ENCODE data around the gene CLNK.

The CLNK gene

DNA sequence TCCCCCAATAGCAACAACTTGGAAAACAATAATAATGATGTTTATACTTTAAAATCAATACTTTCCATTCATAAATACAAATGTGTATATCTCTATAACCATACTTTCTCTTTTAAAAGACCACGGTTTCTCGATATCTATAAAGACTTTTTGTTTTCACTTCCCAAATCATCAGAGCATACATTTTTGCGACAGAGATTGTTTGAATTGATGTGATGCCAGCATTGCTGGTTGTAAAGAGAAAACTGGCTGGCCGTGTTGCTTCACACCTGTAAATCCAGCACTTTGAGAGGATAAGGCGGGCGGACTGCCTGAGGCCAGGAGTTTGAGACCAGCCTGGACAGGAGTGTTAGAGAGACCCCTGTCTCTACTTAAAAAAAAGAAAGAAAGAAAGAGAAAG is 149.7 kb downstream of the CLNK start:
- H3K27me3 ChIP-seq (ENCODE audit: control insufficient read depth in 5 of 5, insufficient read depth in 4 of 5, low read length in 5 of 5), result no peaks in the 10 kb centered on the region
- no peaks in the 10 kb centered on the region for H3K36me3 ChIP-seq (ENCODE audit: control insufficient read depth in 5 of 5, insufficient read depth in 5 of 5, low read length in 5 of 5)
- no peak overlapping the region for H3K27ac ChIP-seq (ENCODE audit: low read depth, low read length)
- H3K9me3 ChIP-seq (ENCODE audit: control insufficient read depth in 5 of 5, low read length in 5 of 5), result no peaks in the 10 kb centered on the region
- no peak overlapping the region for H3K4me3 ChIP-seq (ENCODE audit: low read depth in 1 of 5, low read length in 5 of 5)
- H3K9ac ChIP-seq (ENCODE audit: low read length in 5 of 5), result no peak overlapping the region
- H3K4me1 ChIP-seq (ENCODE audit: control insufficient read depth in 5 of 5, insufficient read depth in 5 of 5, low read length in 5 of 5), result peaks cover 0 to 15% (median 0%) of the 10 kb centered on the region in 5 donors

DNA sequence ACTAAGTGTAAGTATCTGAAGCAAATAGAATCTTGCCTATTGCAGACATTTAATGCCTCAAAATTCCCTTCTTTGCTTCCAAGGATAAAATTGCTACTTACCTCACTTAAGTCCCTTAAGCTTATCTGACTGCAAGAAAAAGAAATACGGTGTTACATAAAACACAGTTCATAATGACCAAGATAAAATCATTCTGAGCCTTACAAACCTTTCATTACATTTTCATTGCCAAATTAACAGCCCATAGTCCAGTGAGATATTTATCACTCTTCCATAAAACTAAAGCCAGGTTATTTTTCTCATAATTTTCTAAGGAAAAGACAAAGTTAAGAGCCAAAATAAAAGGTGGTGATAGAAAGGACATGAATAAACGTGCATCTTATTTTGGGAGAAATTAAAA is 152.4 kb downstream of the CLNK start:
- Histone ChIP-seq H3K27ac (ENCODE audit: low read depth, low read length) (no peak overlapping the region), H3K9me3 (ENCODE audit: control insufficient read depth in 5 of 5, low read length in 5 of 5) (no peaks in the 10 kb centered on the region), H3K9ac (ENCODE audit: low read length in 5 of 5) (no peak overlapping the region), H3K27me3 (ENCODE audit: control insufficient read depth in 5 of 5, insufficient read depth in 4 of 5, low read length in 5 of 5) (no peaks in the 10 kb centered on the region), H3K36me3 (ENCODE audit: control insufficient read depth in 5 of 5, insufficient read depth in 5 of 5, low read length in 5 of 5) (no peaks in the 10 kb centered on the region), H3K4me3 (ENCODE audit: low read depth in 1 of 5, low read length in 5 of 5) (no peak overlapping the region), H3K4me1 (ENCODE audit: control insufficient read depth in 5 of 5, insufficient read depth in 5 of 5, low read length in 5 of 5) (peaks cover 0 to 24% (median 0%) of the 10 kb centered on the region in 5 donors)

DNA sequence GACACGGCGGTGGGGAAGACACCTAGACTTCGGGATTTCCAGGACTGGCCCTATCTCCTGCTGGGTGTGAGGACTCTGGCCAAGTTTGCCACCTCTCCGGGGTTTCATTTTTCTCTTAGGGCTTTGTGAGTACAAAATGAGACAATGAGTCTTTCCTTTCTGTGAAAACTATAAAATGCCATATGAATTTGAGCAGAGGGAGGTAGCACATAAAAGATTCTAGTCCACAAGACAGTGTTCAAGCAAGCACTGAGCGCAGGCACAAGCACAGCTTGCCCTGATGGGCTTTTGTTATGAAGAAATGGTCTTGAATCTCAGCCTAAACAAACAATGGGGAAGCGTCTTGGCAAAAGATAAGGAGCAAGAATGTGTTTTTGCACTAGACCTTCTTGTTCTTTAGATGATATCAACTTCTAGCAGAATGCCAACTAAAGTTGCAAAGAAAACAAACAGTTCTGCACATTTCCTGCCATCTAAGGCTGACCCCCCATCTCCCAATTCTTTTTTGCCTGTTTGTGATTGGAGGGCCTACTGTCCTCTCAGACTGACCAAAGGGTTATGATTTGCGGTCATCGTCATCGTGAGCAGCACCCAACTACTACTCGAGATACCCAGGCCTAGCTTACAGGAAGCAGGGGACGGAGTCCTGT is 154.3 kb downstream of the CLNK start:
- no peaks in the 10 kb centered on the region for H3K9me3 ChIP-seq (ENCODE audit: control insufficient read depth in 5 of 5, low read length in 5 of 5)
- peaks cover 0 to 24% (median 0%) of the 10 kb centered on the region in 5 donors for H3K4me1 ChIP-seq (ENCODE audit: control insufficient read depth in 5 of 5, insufficient read depth in 5 of 5, low read length in 5 of 5)
- H3K27ac ChIP-seq (ENCODE audit: low read depth, low read length), result no peak overlapping the region
- no peaks in the 10 kb centered on the region for H3K27me3 ChIP-seq (ENCODE audit: control insufficient read depth in 5 of 5, insufficient read depth in 4 of 5, low read length in 5 of 5)
- H3K4me3 ChIP-seq (ENCODE audit: low read depth in 1 of 5, low read length in 5 of 5), result no peak overlapping the region
- H3K36me3 ChIP-seq (ENCODE audit: control insufficient read depth in 5 of 5, insufficient read depth in 5 of 5, low read length in 5 of 5), result no peaks in the 10 kb centered on the region
- H3K9ac ChIP-seq (ENCODE audit: low read length in 5 of 5), result no peak overlapping the region

DNA sequence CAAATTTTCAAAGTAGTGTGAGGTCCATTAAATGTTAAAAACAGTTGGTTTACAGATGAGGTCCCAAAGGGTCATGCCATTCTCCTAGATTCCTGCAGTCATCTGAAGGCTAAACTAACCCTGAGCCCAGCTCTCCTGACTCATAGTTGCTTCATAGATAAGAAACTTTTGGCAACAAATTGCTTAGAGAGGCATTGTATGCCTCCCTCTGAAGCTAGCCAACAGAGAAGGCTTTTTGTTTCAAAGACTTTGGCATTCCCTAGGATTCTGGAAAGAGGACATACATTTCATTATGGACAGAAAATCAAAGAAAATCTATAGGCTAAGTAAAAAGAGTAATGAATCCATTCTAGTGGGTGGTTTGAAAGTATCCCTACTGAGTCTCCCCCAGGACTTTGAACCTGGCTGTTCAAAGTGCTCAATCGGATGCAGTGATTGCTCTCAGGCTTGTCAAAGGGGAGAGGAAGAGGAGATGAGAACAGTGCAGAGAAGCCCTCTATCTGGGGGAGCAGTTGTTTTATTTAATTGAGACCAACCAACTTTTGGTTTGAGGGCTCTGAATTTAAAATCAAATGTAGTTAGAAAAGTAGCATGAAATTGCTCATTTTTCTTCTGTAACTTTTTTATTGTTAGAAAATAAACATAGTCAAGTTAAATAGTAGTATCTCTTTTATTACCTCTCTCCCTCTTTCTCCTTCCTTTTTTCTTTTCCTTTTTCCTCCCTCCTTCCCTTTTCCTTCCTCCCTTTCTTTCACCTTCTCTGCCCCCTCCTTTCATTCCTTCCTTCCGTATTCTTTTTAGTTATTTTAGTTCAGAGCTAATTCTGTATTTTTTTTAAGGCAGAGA is 155.1 kb downstream of the CLNK start:
- H3K27me3 ChIP-seq (ENCODE audit: control insufficient read depth in 5 of 5, insufficient read depth in 4 of 5, low read length in 5 of 5), result no peaks in the 10 kb centered on the region
- no peak overlapping the region for H3K9ac ChIP-seq (ENCODE audit: low read length in 5 of 5)
- no peak overlapping the region for H3K4me3 ChIP-seq (ENCODE audit: low read depth in 1 of 5, low read length in 5 of 5)
- no peak overlapping the region for H3K27ac ChIP-seq (ENCODE audit: low read depth, low read length)
- no peaks in the 10 kb centered on the region for H3K9me3 ChIP-seq (ENCODE audit: control insufficient read depth in 5 of 5, low read length in 5 of 5)
- no peaks in the 10 kb centered on the region for H3K36me3 ChIP-seq (ENCODE audit: control insufficient read depth in 5 of 5, insufficient read depth in 5 of 5, low read length in 5 of 5)
- peaks cover 0 to 24% (median 0%) of the 10 kb centered on the region in 5 donors for H3K4me1 ChIP-seq (ENCODE audit: control insufficient read depth in 5 of 5, insufficient read depth in 5 of 5, low read length in 5 of 5)

DNA sequence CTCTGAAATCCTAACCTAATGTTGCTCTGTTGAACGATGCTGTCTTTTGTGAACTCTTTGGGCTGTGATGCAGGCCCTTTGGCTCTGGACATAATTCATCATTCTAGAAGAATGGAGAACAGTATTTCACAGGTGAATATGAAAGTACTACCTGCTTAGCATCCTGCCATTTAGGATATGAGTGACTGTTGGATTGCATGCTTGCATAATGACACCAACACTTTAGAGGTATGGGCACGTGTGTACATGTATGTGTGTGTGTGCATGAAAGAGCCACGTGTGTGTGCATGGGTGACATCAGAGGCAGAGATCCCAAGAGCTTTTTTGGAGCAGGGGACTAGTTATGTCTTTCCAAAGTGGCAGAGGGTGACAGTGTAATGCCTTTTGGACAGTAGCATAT is 157.1 kb downstream of the CLNK start:
- Histone ChIP-seq H3K27me3 (ENCODE audit: control insufficient read depth in 5 of 5, insufficient read depth in 4 of 5, low read length in 5 of 5) (no peaks in the 10 kb centered on the region), H3K4me3 (ENCODE audit: low read depth in 1 of 5, low read length in 5 of 5) (no peak overlapping the region), H3K36me3 (ENCODE audit: control insufficient read depth in 5 of 5, insufficient read depth in 5 of 5, low read length in 5 of 5) (no peaks in the 10 kb centered on the region), H3K4me1 (ENCODE audit: control insufficient read depth in 5 of 5, insufficient read depth in 5 of 5, low read length in 5 of 5) (peaks cover 0 to 24% (median 0%) of the 10 kb centered on the region in 5 donors), H3K9ac (ENCODE audit: low read length in 5 of 5) (no peak overlapping the region), H3K27ac (ENCODE audit: low read depth, low read length) (no peak overlapping the region), H3K9me3 (ENCODE audit: control insufficient read depth in 5 of 5, low read length in 5 of 5) (no peaks in the 10 kb centered on the region)

DNA sequence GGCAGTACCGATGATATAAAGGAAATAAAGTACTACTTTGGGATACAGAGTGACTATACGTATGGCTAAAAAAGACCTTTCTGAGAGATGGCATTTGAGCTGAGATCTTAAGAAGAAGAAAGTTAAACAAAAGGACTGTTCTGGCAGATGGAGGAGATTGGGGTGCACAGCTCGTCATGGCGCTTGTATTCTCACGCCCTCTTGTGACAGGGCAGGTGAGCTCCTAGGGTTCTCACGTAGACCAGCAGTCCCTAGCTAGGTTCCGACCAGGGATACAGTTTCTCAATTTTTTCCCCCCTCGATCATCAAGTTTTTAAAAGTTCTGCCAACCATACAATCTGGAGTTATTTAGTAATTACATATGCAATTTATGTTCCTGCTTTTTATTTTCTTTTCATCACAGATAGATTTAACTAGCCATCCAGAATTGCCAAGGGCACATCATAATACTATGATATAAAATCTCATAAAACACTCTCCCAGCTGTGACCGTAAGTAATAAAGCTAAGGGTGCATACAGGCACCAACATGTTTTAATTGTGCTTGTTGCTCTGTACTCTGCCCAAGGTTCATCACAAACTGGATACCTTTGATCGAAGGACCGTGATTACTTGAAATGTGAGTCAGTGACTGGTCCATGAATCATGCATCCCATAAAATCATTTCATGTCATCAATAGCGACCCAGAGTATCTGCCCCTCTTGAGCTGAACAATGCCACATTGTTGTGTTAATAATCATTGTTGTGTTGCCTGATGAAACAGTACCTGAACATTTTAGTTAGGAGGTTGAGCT is 157.9 kb downstream of the CLNK start:
- H3K36me3 ChIP-seq (ENCODE audit: control insufficient read depth in 5 of 5, insufficient read depth in 5 of 5, low read length in 5 of 5), result no peaks in the 10 kb centered on the region
- H3K9ac ChIP-seq (ENCODE audit: low read length in 5 of 5), result no peak overlapping the region
- peaks cover 0 to 22% (median 0%) of the 10 kb centered on the region in 5 donors for H3K4me1 ChIP-seq (ENCODE audit: control insufficient read depth in 5 of 5, insufficient read depth in 5 of 5, low read length in 5 of 5)
- no peak overlapping the region for H3K27ac ChIP-seq (ENCODE audit: low read depth, low read length)
- no peak overlapping the region for H3K4me3 ChIP-seq (ENCODE audit: low read depth in 1 of 5, low read length in 5 of 5)
- H3K9me3 ChIP-seq (ENCODE audit: control insufficient read depth in 5 of 5, low read length in 5 of 5), result no peaks in the 10 kb centered on the region
- no peaks in the 10 kb centered on the region for H3K27me3 ChIP-seq (ENCODE audit: control insufficient read depth in 5 of 5, insufficient read depth in 4 of 5, low read length in 5 of 5)

DNA sequence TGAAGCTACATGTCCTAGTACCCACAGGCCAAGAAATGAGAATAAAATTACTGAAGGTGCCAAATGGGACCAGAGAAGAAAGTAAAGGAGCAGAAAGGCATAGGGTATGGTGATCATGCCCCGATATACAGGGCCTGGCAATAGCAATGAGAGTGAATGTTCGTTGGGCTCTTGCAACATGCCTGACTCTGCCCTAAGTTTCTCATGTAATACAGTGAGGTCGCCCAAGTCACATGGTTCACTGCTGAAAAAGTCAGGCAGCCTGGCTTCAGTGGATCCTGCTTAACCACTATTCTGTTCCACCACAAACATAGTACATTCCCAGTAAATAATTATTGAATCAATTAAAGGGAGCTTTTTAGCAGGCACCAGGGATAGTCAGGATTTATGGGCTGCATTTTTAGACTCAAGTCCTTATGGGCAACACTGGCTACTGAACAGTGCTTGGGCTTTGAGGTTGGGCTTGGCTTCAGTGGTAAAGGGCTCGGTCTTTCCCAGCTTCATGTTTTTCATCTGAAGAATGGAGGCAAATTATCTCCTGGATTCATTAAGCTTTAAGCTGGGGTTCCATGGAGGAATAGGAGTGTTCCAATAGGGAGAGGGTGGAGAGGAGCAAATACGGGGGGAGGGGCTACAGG is 160.3 kb downstream of the CLNK start:
- H3K36me3 ChIP-seq (ENCODE audit: control insufficient read depth in 5 of 5, insufficient read depth in 5 of 5, low read length in 5 of 5), result no peaks in the 10 kb centered on the region

DNA sequence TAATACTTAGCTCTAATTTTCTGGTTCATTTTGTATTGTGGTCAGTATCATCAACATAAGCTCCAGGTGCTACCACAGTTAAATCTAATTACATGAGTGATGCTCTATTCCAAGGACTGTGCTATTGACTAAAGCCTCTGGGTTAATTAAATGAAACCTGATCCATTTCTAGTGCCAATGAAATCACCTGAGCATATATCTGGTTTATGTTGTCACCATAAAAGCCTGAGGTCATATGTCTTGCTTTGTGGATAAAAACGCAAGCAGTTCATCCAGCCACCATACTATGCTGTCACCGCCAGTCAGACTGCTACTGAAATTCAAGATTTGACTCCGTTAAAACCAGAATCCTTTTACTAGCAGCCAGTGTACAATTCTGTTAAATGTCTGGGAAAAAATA is 163.1 kb downstream of the CLNK start:
- Histone ChIP-seq H3K4me1 (ENCODE audit: control insufficient read depth in 5 of 5, insufficient read depth in 5 of 5, low read length in 5 of 5) (no peaks in the 10 kb centered on the region), H3K9ac (ENCODE audit: low read length in 5 of 5) (no peak overlapping the region), H3K36me3 (ENCODE audit: control insufficient read depth in 5 of 5, insufficient read depth in 5 of 5, low read length in 5 of 5) (no peaks in the 10 kb centered on the region), H3K27ac (ENCODE audit: low read depth, low read length) (no peak overlapping the region), H3K27me3 (ENCODE audit: control insufficient read depth in 5 of 5, insufficient read depth in 4 of 5, low read length in 5 of 5) (no peaks in the 10 kb centered on the region), H3K9me3 (ENCODE audit: control insufficient read depth in 5 of 5, low read length in 5 of 5) (no peaks in the 10 kb centered on the region), H3K4me3 (ENCODE audit: low read depth in 1 of 5, low read length in 5 of 5) (no peak overlapping the region)

More for the DNA sequence above, 160.3 kb downstream of the CLNK start:
- Histone ChIP-seq H3K27me3 (ENCODE audit: control insufficient read depth in 5 of 5, insufficient read depth in 4 of 5, low read length in 5 of 5) (no peaks in the 10 kb centered on the region), H3K4me3 (ENCODE audit: low read depth in 1 of 5, low read length in 5 of 5) (no peak overlapping the region), H3K9me3 (ENCODE audit: control insufficient read depth in 5 of 5, low read length in 5 of 5) (no peaks in the 10 kb centered on the region), H3K27ac (ENCODE audit: low read depth, low read length) (no peak overlapping the region), H3K4me1 (ENCODE audit: control insufficient read depth in 5 of 5, insufficient read depth in 5 of 5, low read length in 5 of 5) (peaks cover 0 to 4% (median 0%) of the 10 kb centered on the region in 5 donors), H3K9ac (ENCODE audit: low read length in 5 of 5) (no peak overlapping the region)

DNA sequence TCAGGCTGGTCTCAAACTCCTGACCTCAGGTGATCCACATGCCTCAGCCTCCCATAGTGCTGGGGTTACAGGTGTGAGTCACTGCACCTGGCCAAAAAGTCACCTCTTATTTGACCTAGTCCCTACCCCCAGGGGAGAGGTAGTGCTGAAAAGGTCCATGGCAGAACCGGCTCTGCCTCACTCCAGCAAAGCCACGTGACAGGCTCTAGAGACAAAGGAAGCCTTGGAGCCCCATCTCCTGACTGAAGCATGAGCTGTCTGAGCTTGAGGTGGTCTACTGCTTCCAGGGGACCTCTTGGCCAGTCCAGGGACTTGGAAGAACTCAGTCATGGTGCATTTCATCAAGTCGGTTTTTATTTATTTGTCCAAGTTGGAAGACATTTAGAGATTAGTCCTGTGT is 174.8 kb downstream of the CLNK start:
- Histone ChIP-seq H3K36me3 (ENCODE audit: control insufficient read depth in 5 of 5, insufficient read depth in 5 of 5, low read length in 5 of 5) (no peaks in the 10 kb centered on the region), H3K9ac (ENCODE audit: low read length in 5 of 5) (no peak overlapping the region), H3K9me3 (ENCODE audit: control insufficient read depth in 5 of 5, low read length in 5 of 5) (no peaks in the 10 kb centered on the region), H3K27me3 (ENCODE audit: control insufficient read depth in 5 of 5, insufficient read depth in 4 of 5, low read length in 5 of 5) (no peaks in the 10 kb centered on the region), H3K4me1 (ENCODE audit: control insufficient read depth in 5 of 5, insufficient read depth in 5 of 5, low read length in 5 of 5) (no peaks in the 10 kb centered on the region), H3K27ac (ENCODE audit: low read depth, low read length) (no peak overlapping the region), H3K4me3 (ENCODE audit: low read depth in 1 of 5, low read length in 5 of 5) (no peak overlapping the region)

All from subcutaneous abdominal adipose tissue (tissue), 5 donors.